IPS-NIHi11 (cell line): ENCODE results near the gene CIB2.
"Not testable (repeated sequence)": the region's sequence is repeated elsewhere in the genome, so short reads cannot be mapped to it uniquely, and the experiment has no call there.

Source experiments
- DNase-seq: peaks from one replicate; pipeline ENCODE4 v3.0.0; 2012; ENCODE audit warnings: mixed read lengths, low spot score

The CIB2 gene

GRCh38 chr15:78131295-78132061 is at the start of gene CIB2:
Gene CIB2, minus strand, starts transcription at chr15:78131445. Its CDS starts 230 bp downstream, at chr15:78131215.
- DNase-seq, result peak; percentile 99

- DNase-seq, result no peak
Observed at GRCh38 chr15:78179906-78180305, 48.7 kb upstream of the CIB2 start.

DNA sequence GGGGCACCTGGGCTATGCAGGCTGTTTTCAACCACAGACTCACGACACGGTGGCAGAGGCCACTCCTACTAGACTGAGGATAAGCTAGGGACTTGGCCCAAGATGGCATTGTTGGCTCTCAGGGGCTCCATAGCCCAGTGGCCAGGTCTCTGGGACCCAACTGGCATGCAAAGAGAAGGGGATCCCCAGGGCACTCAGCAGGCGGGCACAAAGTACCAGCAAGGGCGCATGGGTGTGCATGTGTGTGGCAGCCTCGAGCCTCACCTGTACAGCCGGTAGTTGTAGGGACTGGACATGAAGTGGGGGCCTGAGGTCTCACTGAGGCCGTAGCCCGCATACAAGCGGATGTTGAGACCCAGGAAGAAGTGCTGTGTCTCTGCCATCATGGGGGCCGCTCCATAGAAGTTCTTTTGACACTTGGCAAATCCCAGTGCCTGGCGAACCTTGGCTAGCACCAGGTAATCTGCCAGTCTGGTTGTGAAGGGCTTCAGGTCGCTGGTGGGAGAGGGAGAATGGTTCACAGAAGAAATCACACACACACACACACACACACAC is 48.1 kb upstream of the CIB2 start:
- DNase-seq, result no peak

- no peak for DNase-seq
Observed at GRCh38 chr15:78178064-78178463, 46.8 kb upstream of the CIB2 start.

GRCh38 chr15:78177447-78177873 is 46.2 kb upstream of the CIB2 start:
- DNase-seq, result peak; percentile 82

- DNase-seq, result no peak
Observed at GRCh38 chr15:78175330-78175729, 44.1 kb upstream of the CIB2 start.

GRCh38 chr15:78174401-78174800 is 43.2 kb upstream of the CIB2 start:
- DNase-seq, result no peak

DNA sequence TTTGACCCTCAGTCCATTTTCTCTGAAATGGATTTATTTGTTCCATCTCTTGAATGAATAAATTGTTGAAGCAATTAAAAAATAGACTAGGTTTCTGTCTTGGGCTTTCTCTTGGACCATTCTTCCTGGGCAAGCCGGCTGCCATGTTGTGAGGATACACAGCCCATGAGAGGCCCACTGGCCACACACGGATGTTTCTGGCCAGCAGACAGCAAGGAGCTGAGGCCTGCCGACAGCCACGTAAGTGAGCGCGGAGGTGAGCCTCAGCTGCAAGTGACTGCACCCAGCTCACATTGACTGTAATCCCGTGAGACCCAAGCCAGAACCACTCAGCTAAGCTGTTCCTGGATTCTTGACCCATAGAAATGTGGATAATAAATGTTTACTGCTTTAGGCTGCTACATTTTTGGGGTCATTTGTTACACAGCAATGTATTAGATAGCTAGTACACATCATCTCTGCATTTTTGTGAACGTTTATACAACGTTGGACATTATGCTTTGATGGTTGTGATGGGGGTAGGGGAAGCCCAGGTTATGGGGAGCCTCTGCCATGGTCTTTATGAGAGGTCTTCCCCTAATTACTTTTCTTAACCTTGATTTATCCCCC is 40.7 kb upstream of the CIB2 start:
- DNase-seq, result no peak

DNA sequence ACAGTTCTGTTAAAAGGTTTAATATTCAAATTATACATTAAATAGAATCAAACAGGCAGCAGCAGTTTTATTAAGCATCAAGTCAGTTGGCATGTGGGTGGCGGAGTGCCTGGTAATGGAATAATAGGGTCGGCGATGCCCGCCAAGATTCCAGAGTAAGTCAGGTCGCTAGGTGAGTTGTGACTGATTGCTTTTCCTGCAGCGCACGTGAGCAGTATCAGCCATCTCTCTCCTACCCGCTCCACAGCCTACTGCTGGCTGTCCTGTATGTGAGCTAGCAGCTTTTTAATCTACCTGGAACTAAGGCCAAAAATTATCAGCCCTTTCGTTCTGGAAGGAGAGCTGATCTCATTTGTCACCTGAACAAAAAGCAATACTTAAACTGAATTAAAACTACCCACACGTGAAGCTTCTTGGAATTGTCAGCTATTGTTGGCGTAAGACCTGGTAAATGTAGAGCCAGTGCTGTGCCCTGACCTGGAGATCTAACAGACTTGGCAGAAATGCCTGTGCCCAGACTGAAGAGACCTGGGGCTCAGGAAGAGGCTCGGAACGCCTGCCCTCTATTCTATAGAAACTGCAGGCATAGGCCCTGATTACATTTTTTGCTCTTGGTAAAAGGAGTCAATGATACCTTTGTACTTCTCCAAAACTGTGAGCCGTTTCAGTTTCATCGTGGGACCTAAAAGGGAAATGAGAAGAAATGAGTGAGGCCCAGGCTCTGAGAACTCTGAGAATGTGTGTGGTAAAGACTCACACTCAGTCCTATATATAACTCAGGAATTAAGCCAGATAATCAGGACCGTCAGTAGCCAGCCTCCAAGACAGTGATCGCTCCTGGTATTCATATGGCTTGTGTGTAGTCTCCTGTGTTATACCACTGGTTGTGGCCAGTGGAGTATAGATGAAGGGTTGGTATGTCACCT is 39.9 kb upstream of the CIB2 start:
- no peak for DNase-seq

DNA sequence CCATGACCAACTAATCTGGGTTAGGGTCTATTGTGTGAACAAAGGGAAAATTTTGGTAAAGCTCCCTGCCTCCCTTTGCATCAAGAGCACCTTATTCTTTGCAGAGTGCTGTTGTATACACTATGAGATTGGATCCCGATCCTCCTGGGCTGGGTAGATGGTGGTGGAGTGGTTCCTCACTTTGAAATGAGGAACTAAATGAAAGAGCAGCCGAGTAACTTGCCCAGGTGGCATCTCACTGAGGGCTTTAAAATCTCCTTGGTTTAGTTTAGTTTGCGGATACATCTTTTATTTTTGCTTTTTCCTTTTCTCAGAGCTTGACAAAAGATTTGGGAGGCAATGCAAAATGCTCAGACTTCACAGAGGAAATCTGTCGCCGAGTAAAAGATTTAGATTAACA is 37.4 kb upstream of the CIB2 start:
- DNase-seq, result no peak

DNA sequence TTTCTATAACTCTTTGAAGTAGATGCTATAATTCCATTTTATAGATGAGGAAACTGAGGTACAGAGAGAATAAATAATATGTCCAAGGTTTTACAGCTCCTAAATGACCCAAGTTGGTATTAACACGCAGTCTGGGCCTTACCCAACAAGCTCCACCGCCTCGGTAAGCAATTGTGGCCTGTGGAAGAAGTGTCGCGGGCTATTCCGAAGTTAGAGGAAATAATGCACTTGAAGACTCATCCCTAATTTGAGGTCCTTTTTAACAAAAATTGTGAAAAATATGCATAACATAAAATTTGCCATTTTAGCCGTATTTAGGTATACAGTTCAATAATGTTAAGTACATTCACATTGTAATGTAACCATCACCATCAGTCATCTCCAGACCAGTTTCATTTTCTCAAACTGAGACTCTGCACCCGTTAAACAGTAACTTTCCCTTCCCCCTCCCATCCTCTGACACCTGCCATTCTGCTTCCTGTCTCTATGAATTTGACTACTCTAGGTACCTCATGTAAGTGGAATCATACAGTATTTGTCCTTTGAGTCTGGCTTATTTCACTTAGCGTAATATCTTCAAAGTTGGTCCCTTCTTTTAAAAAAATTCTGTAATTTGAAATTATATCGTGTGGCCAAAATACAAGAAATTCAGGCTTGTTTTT is 36.1 kb upstream of the CIB2 start:
- no peak for DNase-seq

GRCh38 chr15:78164010-78164409 is 32.8 kb upstream of the CIB2 start:
- no peak for DNase-seq

DNA sequence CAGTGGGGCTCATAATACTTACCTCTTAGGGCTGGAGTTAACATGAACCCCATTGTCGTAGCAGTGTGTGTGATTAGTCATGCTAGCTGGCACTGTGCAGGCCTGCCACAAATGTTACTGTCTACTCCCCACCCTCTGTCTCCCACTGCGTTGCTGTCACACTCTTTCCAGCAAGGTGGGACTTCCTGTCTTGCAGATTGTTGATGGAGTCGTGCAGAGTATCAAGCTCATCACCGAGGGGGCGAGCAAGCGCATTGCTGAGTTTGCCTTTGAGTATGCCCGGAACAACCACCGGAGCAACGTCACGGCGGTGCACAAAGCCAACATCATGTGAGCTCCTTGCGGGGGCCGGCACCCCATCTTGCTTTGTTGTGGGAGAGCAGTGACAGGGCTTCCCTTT is 30.8 kb upstream of the CIB2 start:
- no peak for DNase-seq

DNA sequence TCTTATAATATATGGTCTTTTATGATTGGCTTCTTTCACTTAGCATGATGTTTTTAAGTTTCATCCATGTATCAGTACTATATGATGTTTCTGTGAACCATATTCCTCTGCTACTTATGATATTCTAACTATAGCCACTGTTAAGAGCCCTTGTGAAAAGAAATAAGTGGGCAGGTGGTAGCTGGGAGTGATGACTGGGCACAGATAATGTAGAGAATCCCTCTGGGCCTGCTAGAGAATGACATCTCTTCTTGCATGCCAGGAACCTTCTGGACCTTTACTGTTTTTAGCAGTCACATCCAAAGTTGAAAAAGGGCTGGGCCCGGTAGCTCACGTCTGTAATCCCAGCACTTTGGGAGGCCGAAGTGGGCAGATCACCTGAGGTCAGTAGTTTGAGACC is 28.1 kb upstream of the CIB2 start:
- DNase-seq, result no peak

DNA sequence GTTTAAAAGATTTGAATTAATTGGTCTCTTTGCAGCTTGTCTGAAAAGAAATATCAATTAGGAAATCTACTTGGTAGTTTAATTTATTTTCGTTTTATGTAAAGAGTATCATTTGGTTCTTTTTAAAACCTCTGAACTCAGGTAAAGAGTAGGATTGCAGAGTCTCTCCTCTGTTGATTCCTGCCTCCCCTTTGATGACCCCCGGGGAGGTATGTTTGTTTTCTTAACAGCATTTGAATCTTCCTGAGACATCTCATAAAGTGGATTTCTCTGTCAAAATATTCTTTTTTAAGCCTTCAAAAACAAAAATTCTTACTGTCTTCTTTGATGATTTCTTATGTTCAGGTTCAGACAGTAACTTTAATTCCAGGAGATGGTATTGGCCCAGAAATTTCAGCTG is 26.0 kb upstream of the CIB2 start:
- no peak for DNase-seq

- no peak for DNase-seq
Observed at GRCh38 chr15:78156653-78157052, 25.4 kb upstream of the CIB2 start.

DNA sequence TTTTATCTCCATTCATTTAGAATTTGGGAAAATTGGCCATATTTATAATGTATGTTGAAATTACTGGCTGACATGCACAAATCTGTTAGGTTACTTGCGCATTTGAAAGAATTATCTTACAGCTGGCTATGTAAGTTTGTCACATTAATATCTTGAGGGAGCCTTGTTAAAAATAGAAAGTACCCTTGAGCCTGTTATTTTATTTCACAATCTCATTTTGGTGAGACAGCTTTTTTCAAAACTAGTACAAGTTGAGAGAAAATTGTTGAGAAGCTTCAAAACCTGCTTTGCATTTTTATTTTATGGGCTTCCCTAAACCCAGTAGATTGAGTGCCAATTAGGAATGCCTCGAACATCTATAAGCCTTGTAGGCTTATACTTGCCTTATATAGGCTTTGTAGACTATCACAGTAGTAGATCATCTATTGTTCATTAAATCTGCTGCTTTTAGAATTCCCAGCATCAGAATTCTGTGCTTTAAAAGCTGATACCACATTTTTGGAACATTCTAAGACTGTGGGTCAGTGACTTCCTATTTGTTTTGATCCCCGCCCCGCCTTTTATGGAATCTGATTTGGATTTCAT is 24.2 kb upstream of the CIB2 start:
- DNase-seq, result no peak

GRCh38 chr15:78154955-78155354 is 23.7 kb upstream of the CIB2 start:
- no peak for DNase-seq

DNA sequence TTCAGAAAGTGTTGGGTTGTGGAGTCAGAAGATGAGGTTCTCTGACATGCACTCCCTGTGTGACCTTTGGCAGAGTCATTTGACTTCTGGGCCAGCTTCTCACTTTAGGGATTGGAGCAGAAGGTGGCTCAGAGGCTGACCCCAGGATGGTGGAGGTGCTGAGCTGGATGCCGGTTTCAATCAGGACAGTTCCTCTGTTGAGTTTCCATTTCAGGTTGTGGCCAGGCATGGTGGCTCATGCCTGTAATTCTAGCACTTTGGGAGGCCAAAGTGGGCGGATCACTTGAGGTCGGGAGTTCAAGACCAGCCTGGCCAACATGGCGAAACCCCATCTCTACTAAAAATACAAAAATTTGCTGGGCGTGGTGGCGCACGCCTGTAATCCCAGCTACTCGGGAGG is 19.8 kb upstream of the CIB2 start:
- not testable (repeated sequence) for DNase-seq

DNA sequence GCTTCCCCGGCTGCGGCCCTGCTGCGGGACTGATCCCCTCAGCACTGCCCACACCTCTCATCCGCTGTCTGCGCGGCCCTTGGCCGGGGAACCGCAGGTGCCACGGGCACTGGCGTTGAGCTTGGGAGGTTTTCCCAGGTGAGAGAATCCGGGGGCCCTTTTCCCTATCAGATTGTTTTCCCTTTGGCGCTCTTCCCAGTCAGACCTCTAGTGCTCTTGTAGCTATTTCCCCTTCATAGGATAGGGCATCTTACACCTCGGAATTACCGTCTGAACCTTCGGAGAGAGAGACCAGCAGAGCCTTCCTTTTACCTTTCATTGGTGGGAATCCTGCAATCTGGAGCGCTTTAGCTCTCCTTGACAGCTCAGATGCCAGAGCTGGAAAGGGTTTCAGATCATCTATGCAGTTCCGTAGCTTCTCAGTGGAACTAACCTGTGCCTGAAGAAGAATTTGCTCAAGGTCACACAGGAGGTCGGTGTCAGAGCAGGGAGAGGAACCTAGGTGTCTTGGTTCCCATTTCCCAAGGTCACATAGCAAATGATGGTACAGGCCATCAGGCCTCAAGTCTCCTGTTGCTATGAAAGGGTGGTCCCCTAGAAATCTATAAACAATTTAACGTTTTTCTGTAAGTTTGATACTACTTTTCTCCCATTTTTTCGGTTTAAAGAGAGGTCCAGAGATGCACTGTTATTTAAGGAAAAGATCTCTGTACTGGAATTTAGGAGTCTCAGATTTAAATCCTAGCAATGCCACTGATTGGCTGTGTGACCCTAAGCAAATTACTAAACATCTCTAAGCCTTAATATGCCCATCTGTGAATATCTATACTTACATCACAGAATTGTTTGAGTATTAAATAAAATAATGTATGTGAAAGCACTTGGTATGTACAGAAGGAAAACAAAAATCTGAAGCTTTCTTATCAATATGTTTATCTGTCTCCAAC is 18.8 kb upstream of the CIB2 start:
- DNase-seq, result no peak
